LNCAP (cell line): ENCODE results near the gene ASIC3.

Source experiments
- TF ChIP-seq, protein P1 (sequence below): fragments of 450-650 bp; IDR thresholded peaks from 2 replicates; pipeline ENCODE4 v1.5.1; 2017; ENCODE audit warnings: mild to moderate bottlenecking

ASIC3 gene

GRCh38 chr7:151006590-151007300 is 41.6 kb upstream of the ASIC3 start:
- TF ChIP-seq, protein P1, sequence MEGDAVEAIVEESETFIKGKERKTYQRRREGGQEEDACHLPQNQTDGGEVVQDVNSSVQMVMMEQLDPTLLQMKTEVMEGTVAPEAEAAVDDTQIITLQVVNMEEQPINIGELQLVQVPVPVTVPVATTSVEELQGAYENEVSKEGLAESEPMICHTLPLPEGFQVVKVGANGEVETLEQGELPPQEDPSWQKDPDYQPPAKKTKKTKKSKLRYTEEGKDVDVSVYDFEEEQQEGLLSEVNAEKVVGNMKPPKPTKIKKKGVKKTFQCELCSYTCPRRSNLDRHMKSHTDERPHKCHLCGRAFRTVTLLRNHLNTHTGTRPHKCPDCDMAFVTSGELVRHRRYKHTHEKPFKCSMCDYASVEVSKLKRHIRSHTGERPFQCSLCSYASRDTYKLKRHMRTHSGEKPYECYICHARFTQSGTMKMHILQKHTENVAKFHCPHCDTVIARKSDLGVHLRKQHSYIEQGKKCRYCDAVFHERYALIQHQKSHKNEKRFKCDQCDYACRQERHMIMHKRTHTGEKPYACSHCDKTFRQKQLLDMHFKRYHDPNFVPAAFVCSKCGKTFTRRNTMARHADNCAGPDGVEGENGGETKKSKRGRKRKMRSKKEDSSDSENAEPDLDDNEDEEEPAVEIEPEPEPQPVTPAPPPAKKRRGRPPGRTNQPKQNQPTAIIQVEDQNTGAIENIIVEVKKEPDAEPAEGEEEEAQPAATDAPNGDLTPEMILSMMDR = no peak

DNA sequence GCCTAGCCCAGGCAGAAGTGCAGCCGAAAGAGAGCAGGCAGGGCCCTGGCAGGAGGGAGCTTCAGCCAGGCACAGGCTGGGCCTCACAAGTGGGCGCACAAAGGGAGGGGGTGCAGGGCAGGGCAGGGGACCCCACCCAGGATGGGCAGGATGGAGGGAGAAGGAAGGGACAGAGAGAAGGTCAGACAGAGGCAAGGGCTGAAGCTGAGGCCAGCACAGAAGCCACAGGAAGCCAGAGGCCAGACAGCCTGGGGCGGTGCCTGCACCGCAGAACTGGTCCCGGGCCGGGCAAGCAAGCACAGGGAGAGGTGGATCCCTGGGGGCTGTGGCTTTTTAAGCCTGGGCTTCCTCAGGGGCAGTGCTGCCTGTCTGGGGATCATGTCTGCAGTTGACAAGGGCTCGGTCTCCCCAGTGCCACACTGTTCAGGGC is 40.8 kb upstream of the ASIC3 start:
- TF ChIP-seq, protein P1 = no peak

GRCh38 chr7:151008143-151008510 is 40.2 kb upstream of the ASIC3 start:
- TF ChIP-seq, protein P1 = no peak

- TF ChIP-seq, protein P1 = peak; percentile 48
Measured at GRCh38 chr7:151008511-151009323, 39.6 kb upstream of the ASIC3 start.

GRCh38 chr7:151009327-151010036 is 38.8 kb upstream of the ASIC3 start:
- TF ChIP-seq, protein P1 = no peak

DNA sequence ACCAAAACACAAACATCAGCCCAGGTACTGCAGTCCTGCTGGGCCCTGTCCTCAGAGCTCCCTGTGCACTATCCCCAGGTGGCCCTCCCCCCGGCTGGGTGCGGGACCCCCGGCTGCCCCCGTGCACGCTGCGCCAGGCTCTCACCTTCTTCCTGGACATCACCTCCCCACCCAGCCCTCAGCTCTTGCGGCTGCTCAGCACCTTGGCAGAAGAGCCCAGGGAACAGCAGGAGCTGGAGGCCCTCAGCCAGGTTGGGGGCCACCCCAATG is 38.4 kb upstream of the ASIC3 start:
- TF ChIP-seq, protein P1 = no peak

- TF ChIP-seq, protein P1 = no peak
Measured at GRCh38 chr7:151010307-151011096, 37.8 kb upstream of the ASIC3 start.
